Keratinocyte (primary cell): Measurements from ENCODE around the gene SPPL2B. TPM values are rescaled to one million over a fixed set of nuclear protein-coding genes. Genes with fewer than 3 reads are reported as not detected.

Source experiments
- DNase-seq: peaks from one replicate; pipeline ENCODE4 v3.0.0-alpha.2; 2011; ENCODE audit warnings: low read depth, missing footprints, low spot score
- FAIRE-seq: peaks from 2 replicates; lab custom pipeline; 2011; peaks lifted over from hg19 to GRCh38; lab: Jason Lieb, UNC
- H2AFZ ChIP-seq: 2 replicates; pipeline ENCODE4 v1.6.0; 2012; ENCODE audit warnings: low read length, control low read depth, inconsistent platforms; ENCODE audit not compliant: control insufficient read depth
- H3K27ac ChIP-seq: 2 replicates; pipeline ENCODE4 v1.5.1; 2011; ENCODE audit warnings: low read length; ENCODE audit not compliant: control insufficient read depth, insufficient read depth
- H3K27me3 ChIP-seq: 3 replicates; pipeline ENCODE4 v1.6.0; 2011; ENCODE audit warnings: low read length; ENCODE audit not compliant: control insufficient read depth, insufficient read depth; ENCODE audit errors: extremely low read depth
- H3K36me3 ChIP-seq, 2 experiments: 2 replicates in 1 of 2; 3 replicates in 1 of 2; pipeline ENCODE4 v1.5.1; 2011; ENCODE audit warnings: low read length in 2 of 2, mild to moderate bottlenecking in 1 of 2; ENCODE audit not compliant: control insufficient read depth in 2 of 2, insufficient read depth in 2 of 2; ENCODE audit errors: extremely low read depth in 1 of 2
- H3K4me1 ChIP-seq: 3 replicates; pipeline ENCODE4 v1.5.1; 2011; ENCODE audit warnings: low read length; ENCODE audit not compliant: control insufficient read depth, insufficient read depth; ENCODE audit errors: extremely low read depth
- H3K4me2 ChIP-seq: 3 replicates; pipeline ENCODE4 v1.6.0; 2011; ENCODE audit warnings: low read depth, low read length; ENCODE audit not compliant: control insufficient read depth, insufficient read depth; ENCODE audit errors: extremely low read depth
- H3K4me3 ChIP-seq, 3 experiments: fragments of 200-600 bp in 1 of 3; sonication (generic) in 1 of 3; 2 replicates in 2 of 3; 3 replicates in 1 of 3; pipeline ENCODE4 v1.5.1; 2011 to 2016; ENCODE audit warnings: low read length in 3 of 3, mild to moderate bottlenecking in 3 of 3, control low read depth in 2 of 3, inconsistent platforms in 1 of 3, low read depth in 1 of 3, mixed read lengths in 1 of 3, mixed run types in 1 of 3, moderate library complexity in 1 of 3; ENCODE audit not compliant: control insufficient read depth in 2 of 3, insufficient read depth in 2 of 3; ENCODE audit errors: extremely low read depth in 1 of 3
- H3K79me2 ChIP-seq: 2 replicates; pipeline ENCODE4 v1.6.0; 2012; ENCODE audit warnings: low read length; ENCODE audit not compliant: control insufficient read depth, insufficient read depth
- H3K9ac ChIP-seq: 3 replicates; pipeline ENCODE4 v1.6.0; 2011; ENCODE audit warnings: low read length; ENCODE audit not compliant: control insufficient read depth, insufficient read depth; ENCODE audit errors: extremely low read depth
- H3K9me1 ChIP-seq: 3 replicates; pipeline ENCODE4 v1.6.0; 2011; ENCODE audit warnings: low read length; ENCODE audit not compliant: control insufficient read depth, insufficient read depth; ENCODE audit errors: extremely low read depth
- H3K9me3 ChIP-seq: 2 replicates; pipeline ENCODE4 v1.5.1; 2012; ENCODE audit warnings: low read depth, low read length; ENCODE audit not compliant: control insufficient read depth
- H4K20me1 ChIP-seq: 3 replicates; pipeline ENCODE4 v1.6.0; 2011; ENCODE audit warnings: low read length; ENCODE audit not compliant: control insufficient read depth, insufficient read depth; ENCODE audit errors: extremely low read depth
- CTCF ChIP-seq, 3 experiments: IDR thresholded peaks in 1 of 3; conservative IDR thresholded peaks in 1 of 3; optimal IDR thresholded peaks in 1 of 3; 2 replicates in 2 of 3; 3 replicates in 1 of 3; pipeline versions ENCODE3 to v1.5.1; 2011; ENCODE audit warnings: low read length in 3 of 3, mild to moderate bottlenecking in 3 of 3, moderate library complexity in 2 of 3, control low read depth in 1 of 3, inconsistent platforms in 1 of 3; ENCODE audit not compliant: insufficient read depth in 2 of 3; ENCODE audit errors: extremely low read depth in 1 of 3
- EZH2 ChIP-seq: IDR thresholded peaks from one replicate; pipeline ENCODE4 v1.6.1; 2012; ENCODE audit warnings: inconsistent platforms, mild to moderate bottlenecking, low read length, moderate library complexity
- dilution Hi-C: fragments of 300-500 bp; cut with MboI; formaldehyde crosslinking; loops from one replicate; pipeline ENCODE4 v1.7.0; 2020; ENCODE audit warnings: low sequenced_read_pairs; ENCODE audit not compliant: extremely low pct_ligation_motif_present
- polyA plus RNA-seq, 5 experiments: library from polyadenylated mRNA; depleted of rRNA in 3 of 5; stranded (reverse) in 3 of 5; stranded (forward) in 1 of 5; unstranded in 1 of 5; fragments of >200 nt; gene quantifications; 1 replicate in 1 of 5; 2 replicates in 3 of 5; 3 replicates in 1 of 5; pipeline versions ENCODE4 v1.2.1 to v1.2.3, GENCODE V29; 2011 to 2012; ENCODE audit warnings: missing spikeins in 2 of 5, low read depth in 1 of 5, low replicate concordance in 1 of 5

Gene SPPL2B
- polyA plus RNA-seq, 1 donor (not counting 4 experiments of a cell fraction or from before 2014, with no cell fraction given) = 9.3 TPM

GRCh38 chr19:2288338-2288817 is 40.1 kb upstream of the SPPL2B start:
- dilution Hi-C loops = no loop called here
- no peak overlapping the region for H3K27ac ChIP-seq
- FAIRE-seq (no peak), DNase-seq (no peak)
- TF ChIP-seq CTCF (optimal IDR thresholded peaks at IDR 0.05 in 1 of 3, IDR thresholded peaks at IDR 0.05 in 1 of 3, conservative IDR thresholded peaks at IDR 0.05 in 1 of 3; ENCODE audit: extremely low read depth in 1 of 3, insufficient read depth in 2 of 3, low read length in 3 of 3) = no peak
- TF ChIP-seq EZH2 = no peak
- H3K9me1 ChIP-seq = no peaks in the 10 kb centered on the region
- H3K27me3 ChIP-seq = peaks cover 55% of the 10 kb centered on the region
- H4K20me1 ChIP-seq = no peaks in the 10 kb centered on the region
- H3K36me3 ChIP-seq = no peaks in the 10 kb centered on the region
- H3K9ac ChIP-seq = no peak overlapping the region
- H3K79me2 ChIP-seq = no peaks in the 10 kb centered on the region
- H3K4me3 ChIP-seq = no peak overlapping the region
- no peaks in the 10 kb centered on the region for H3K4me1 ChIP-seq
- no peaks in the 10 kb centered on the region for H3K9me3 ChIP-seq
- H2AFZ ChIP-seq = no peak overlapping the region
- H3K4me2 ChIP-seq = no peak overlapping the region

- no peak overlapping the region for H3K9ac ChIP-seq
- H4K20me1 ChIP-seq = no peaks in the 10 kb centered on the region
- no peak overlapping the region for H3K27ac ChIP-seq
- dilution Hi-C loops = no loop called here
- H2AFZ ChIP-seq = no peak overlapping the region
- H3K9me3 ChIP-seq = no peaks in the 10 kb centered on the region
- H3K4me3 ChIP-seq = no peak overlapping the region
- no peaks in the 10 kb centered on the region for H3K36me3 ChIP-seq
- TF ChIP-seq EZH2 = peak; percentile 68
- no peak for TF ChIP-seq CTCF (optimal IDR thresholded peaks at IDR 0.05 in 1 of 3, IDR thresholded peaks at IDR 0.05 in 1 of 3, conservative IDR thresholded peaks at IDR 0.05 in 1 of 3; ENCODE audit: extremely low read depth in 1 of 3, insufficient read depth in 2 of 3, low read length in 3 of 3)
- H3K79me2 ChIP-seq = no peaks in the 10 kb centered on the region
- H3K4me1 ChIP-seq = no peaks in the 10 kb centered on the region
- no peaks in the 10 kb centered on the region for H3K9me1 ChIP-seq
- H3K4me2 ChIP-seq = no peak overlapping the region
- DNase-seq = no peak
- no peak for FAIRE-seq
- H3K27me3 ChIP-seq = peaks cover 62% of the 10 kb centered on the region
Measured at GRCh38 chr19:2288818-2289713, 39.4 kb upstream of the SPPL2B start.
